ENCODE data around the gene RCSD1. TPM values are rescaled to one million over a fixed set of nuclear protein-coding genes. Genes with fewer than 3 reads are reported as not detected.

The RCSD1 gene
- polyA plus RNA-seq, 1 experiment = not detected

- no peak for DNase-seq (ENCODE audit: low read depth, low spot score)
- no peak for TF ChIP-seq CTCF (IDR thresholded peaks at IDR 0.05; ENCODE audit: low read depth, low read length)
- peaks cover 2% of the 10 kb centered on the region for H3K27me3 ChIP-seq (ENCODE audit: control insufficient read depth, insufficient read depth, low read length)
- H3K27ac ChIP-seq (ENCODE audit: low read depth, low read length) = no peak overlapping the region
- H3K9me3 ChIP-seq (ENCODE audit: control insufficient read depth, insufficient read depth, low read length) = no peaks in the 10 kb centered on the region
- H3K4me3 ChIP-seq (ENCODE audit: low read depth, low read length) = no peak overlapping the region
- POLR2A ChIA-PET = no interaction called here
- CTCF ChIA-PET = no interaction called here
Observed at GRCh38 chr1:167618366-167618765, 11.7 kb upstream of the RCSD1 start.

GRCh38 chr1:167618789-167619188 is 11.2 kb upstream of the RCSD1 start:
- Histone ChIP-seq H3K27me3 (ENCODE audit: control insufficient read depth, insufficient read depth, low read length) (peaks cover 2% of the 10 kb centered on the region), H3K4me3 (ENCODE audit: low read depth, low read length) (no peak overlapping the region), H3K9me3 (ENCODE audit: control insufficient read depth, insufficient read depth, low read length) (no peaks in the 10 kb centered on the region), H3K27ac (ENCODE audit: low read depth, low read length) (no peak overlapping the region)
- ChIA-PET POLR2A (no interaction called here), CTCF (no interaction called here)
- TF ChIP-seq CTCF (IDR thresholded peaks at IDR 0.05; ENCODE audit: low read depth, low read length) = no peak
- no peak for DNase-seq (ENCODE audit: low read depth, low spot score)

GRCh38 chr1:167620002-167620401 is 10.0 kb upstream of the RCSD1 start:
- Histone ChIP-seq H3K4me3 (ENCODE audit: low read depth, low read length) (no peak overlapping the region), H3K9me3 (ENCODE audit: control insufficient read depth, insufficient read depth, low read length) (no peaks in the 10 kb centered on the region), H3K27me3 (ENCODE audit: control insufficient read depth, insufficient read depth, low read length) (peaks cover 2% of the 10 kb centered on the region), H3K27ac (ENCODE audit: low read depth, low read length) (no peak overlapping the region)
- ChIA-PET CTCF (no interaction called here), POLR2A (no interaction called here)
- DNase-seq (ENCODE audit: low read depth, low spot score) = no peak
- TF ChIP-seq CTCF (IDR thresholded peaks at IDR 0.05; ENCODE audit: low read depth, low read length) = no peak

GRCh38 chr1:167621780-167622313 is 8.2 kb upstream of the RCSD1 start:
- TF ChIP-seq CTCF (IDR thresholded peaks at IDR 0.05; ENCODE audit: low read depth, low read length) = no peak
- H3K27ac ChIP-seq (ENCODE audit: low read depth, low read length) = no peak overlapping the region
- no peak overlapping the region for H3K4me3 ChIP-seq (ENCODE audit: low read depth, low read length)
- ChIA-PET POLR2A (no interaction called here), CTCF (interaction anchor here (0.7 kb wide), 1 partner anchor 66 kb away, joined by 4 read pairs; no protein-coding TSS in a partner anchor)
- DNase-seq (ENCODE audit: low read depth, low spot score) = no peak
- peaks cover 2% of the 10 kb centered on the region for H3K27me3 ChIP-seq (ENCODE audit: control insufficient read depth, insufficient read depth, low read length)
- H3K9me3 ChIP-seq (ENCODE audit: control insufficient read depth, insufficient read depth, low read length) = no peaks in the 10 kb centered on the region

GRCh38 chr1:167623951-167624350 is 6.1 kb upstream of the RCSD1 start:
- Histone ChIP-seq H3K27me3 (ENCODE audit: control insufficient read depth, insufficient read depth, low read length) (peaks cover 9% of the 10 kb centered on the region), H3K4me3 (ENCODE audit: low read depth, low read length) (no peak overlapping the region), H3K9me3 (ENCODE audit: control insufficient read depth, insufficient read depth, low read length) (no peaks in the 10 kb centered on the region), H3K27ac (ENCODE audit: low read depth, low read length) (no peak overlapping the region)
- ChIA-PET CTCF (no interaction called here), POLR2A (no interaction called here)
- TF ChIP-seq CTCF (IDR thresholded peaks at IDR 0.05; ENCODE audit: low read depth, low read length) = no peak
- DNase-seq (ENCODE audit: low read depth, low spot score) = no peak

Measured in AG04450 (cell line).